Mesenchymal stem cell (in vitro differentiated cells and primary cell): ENCODE data around the gene ACAA2. TPM values are rescaled to one million over a fixed set of nuclear protein-coding genes. Genes with fewer than 3 reads are reported as not detected.

ENCODE experiments used
- DNase-seq: peaks from one replicate; pipeline ENCODE4 v3.0.0-alpha.2; 2013
- H2AFZ ChIP-seq: one replicate; pipeline ENCODE4 v1.6.1; 2013; ENCODE audit warnings: low read depth, mild to moderate bottlenecking, control low read depth, inconsistent platforms, low read length, moderate library complexity
- H2AK5ac ChIP-seq: 2 replicates; pipeline ENCODE4 v1.6.1; 2013; ENCODE audit warnings: low read length, moderate library complexity, mild to moderate bottlenecking, inconsistent platforms; ENCODE audit not compliant: severe bottlenecking
- H2BK120ac ChIP-seq: one replicate; pipeline ENCODE4 v1.6.1; 2013; ENCODE audit warnings: low read depth, mild to moderate bottlenecking, inconsistent platforms, low read length, moderate library complexity
- H2BK12ac ChIP-seq, 2 experiments: one replicate each; pipeline ENCODE4 v1.6.1; 2013; ENCODE audit warnings: inconsistent platforms in 2 of 2, low read length in 2 of 2, mild to moderate bottlenecking in 2 of 2, moderate library complexity in 2 of 2, control low read depth in 1 of 2
- H2BK15ac ChIP-seq: one replicate; pipeline ENCODE4 v1.6.1; 2013; ENCODE audit warnings: mild to moderate bottlenecking, low read depth, inconsistent platforms; ENCODE audit not compliant: poor library complexity, severe bottlenecking
- H2BK5ac ChIP-seq: 2 replicates; pipeline ENCODE4 v1.6.1; 2013; ENCODE audit warnings: low read depth, mild to moderate bottlenecking, low read length, control low read depth, inconsistent platforms; ENCODE audit not compliant: poor library complexity, severe bottlenecking
- H3K14ac ChIP-seq, 2 experiments: one replicate each; pipeline ENCODE4 v1.6.1; 2013; ENCODE audit warnings: inconsistent platforms in 2 of 2, low read length in 2 of 2, control low read depth in 1 of 2, mild to moderate bottlenecking in 1 of 2, moderate library complexity in 1 of 2
- H3K18ac ChIP-seq, 2 experiments: one replicate each; pipeline ENCODE4 v1.6.1; 2013; ENCODE audit warnings: inconsistent platforms in 2 of 2, low read length in 2 of 2, control low read depth in 1 of 2, low read depth in 1 of 2, mild to moderate bottlenecking in 1 of 2
- H3K23ac ChIP-seq, 2 experiments: one replicate each; pipeline ENCODE4 v1.6.1; 2013; ENCODE audit warnings: inconsistent platforms in 2 of 2, low read length in 2 of 2, mild to moderate bottlenecking in 2 of 2, moderate library complexity in 2 of 2, control low read depth in 1 of 2
- H3K27ac ChIP-seq: 2 replicates; pipeline ENCODE4 v1.5.1; 2013; ENCODE audit warnings: mild to moderate bottlenecking, moderate library complexity, low read length, control low read depth, inconsistent platforms; ENCODE audit not compliant: poor library complexity, severe bottlenecking
- H3K27me3 ChIP-seq, 2 experiments: 2 replicates each; pipeline versions ENCODE4 v1.6.1 to v1.7.0; 2013; ENCODE audit warnings: low read length in 2 of 2, mild to moderate bottlenecking in 2 of 2, moderate library complexity in 2 of 2, control low read depth in 1 of 2, inconsistent platforms in 1 of 2; ENCODE audit not compliant: control insufficient read depth in 1 of 2, insufficient read depth in 1 of 2
- H3K36me3 ChIP-seq, 2 experiments: 2 replicates each; pipeline versions ENCODE4 v1.6.1 to v1.7.0; 2013; ENCODE audit warnings: low read length in 2 of 2, control low read depth in 1 of 2, inconsistent platforms in 1 of 2, low read depth in 1 of 2, mild to moderate bottlenecking in 1 of 2; ENCODE audit not compliant: insufficient read depth in 2 of 2, control insufficient read depth in 1 of 2
- H3K4ac ChIP-seq, 2 experiments: one replicate each; pipeline ENCODE4 v1.6.1; 2013; ENCODE audit warnings: inconsistent platforms in 2 of 2, low read length in 2 of 2, mild to moderate bottlenecking in 2 of 2, moderate library complexity in 2 of 2, control low read depth in 1 of 2, low read depth in 1 of 2
- H3K4me1 ChIP-seq: 2 replicates; pipeline ENCODE4 v1.6.1; 2013; ENCODE audit warnings: low read depth, low read length, control low read depth; ENCODE audit not compliant: control insufficient read depth, insufficient read depth
- H3K4me2 ChIP-seq: 2 replicates; pipeline ENCODE4 v1.6.1; 2013; ENCODE audit warnings: low read length, mild to moderate bottlenecking, inconsistent platforms; ENCODE audit not compliant: poor library complexity, severe bottlenecking
- H3K4me3 ChIP-seq, 2 experiments: 2 replicates each; pipeline versions ENCODE4 v1.5.1 to v1.7.0; 2013; ENCODE audit warnings: low read length in 2 of 2, mild to moderate bottlenecking in 2 of 2, control low read depth in 1 of 2, low read depth in 1 of 2; ENCODE audit not compliant: insufficient read depth in 1 of 2
- H3K79me1 ChIP-seq: replicated peaks from 2 replicates; pipeline ENCODE4 v1.6.1; 2013; ENCODE audit warnings: mild to moderate bottlenecking, control low read depth, low read length, inconsistent platforms; ENCODE audit not compliant: poor library complexity, severe bottlenecking
- H3K9ac ChIP-seq: 2 replicates; pipeline ENCODE4 v1.7.0; 2013; ENCODE audit warnings: mild to moderate bottlenecking, low read length, moderate library complexity
- H3K9me3 ChIP-seq: 2 replicates; pipeline ENCODE4 v1.7.0; 2013; ENCODE audit warnings: mild to moderate bottlenecking, low read length; ENCODE audit not compliant: control insufficient read depth
- H4K8ac ChIP-seq: one replicate; pipeline ENCODE4 v1.6.1; 2013; ENCODE audit warnings: inconsistent platforms, mild to moderate bottlenecking, low read length, moderate library complexity
- H4K91ac ChIP-seq: one replicate; pipeline ENCODE4 v1.6.1; 2013; ENCODE audit warnings: mild to moderate bottlenecking, low read length, inconsistent platforms
- WGBS: methylation state at CpG from one replicate; pipeline ENCODE4 v1.1.7; 2013; ENCODE audit warnings: mixed read lengths; 5-methylcytosine and 5-hydroxymethylcytosine counted together
- polyA plus RNA-seq, 2 experiments: library from polyadenylated mRNA; stranded (reverse); fragments of 200-250 nt; gene quantifications; one replicate each; pipeline ENCODE4 v1.2.3, GENCODE V29; 2013

ACAA2 gene
- polyA plus RNA-seq (2013, experiment 1 of 2) = 34.3 TPM
- 35.9 TPM for polyA plus RNA-seq (2013, experiment 2 of 2)

DNA sequence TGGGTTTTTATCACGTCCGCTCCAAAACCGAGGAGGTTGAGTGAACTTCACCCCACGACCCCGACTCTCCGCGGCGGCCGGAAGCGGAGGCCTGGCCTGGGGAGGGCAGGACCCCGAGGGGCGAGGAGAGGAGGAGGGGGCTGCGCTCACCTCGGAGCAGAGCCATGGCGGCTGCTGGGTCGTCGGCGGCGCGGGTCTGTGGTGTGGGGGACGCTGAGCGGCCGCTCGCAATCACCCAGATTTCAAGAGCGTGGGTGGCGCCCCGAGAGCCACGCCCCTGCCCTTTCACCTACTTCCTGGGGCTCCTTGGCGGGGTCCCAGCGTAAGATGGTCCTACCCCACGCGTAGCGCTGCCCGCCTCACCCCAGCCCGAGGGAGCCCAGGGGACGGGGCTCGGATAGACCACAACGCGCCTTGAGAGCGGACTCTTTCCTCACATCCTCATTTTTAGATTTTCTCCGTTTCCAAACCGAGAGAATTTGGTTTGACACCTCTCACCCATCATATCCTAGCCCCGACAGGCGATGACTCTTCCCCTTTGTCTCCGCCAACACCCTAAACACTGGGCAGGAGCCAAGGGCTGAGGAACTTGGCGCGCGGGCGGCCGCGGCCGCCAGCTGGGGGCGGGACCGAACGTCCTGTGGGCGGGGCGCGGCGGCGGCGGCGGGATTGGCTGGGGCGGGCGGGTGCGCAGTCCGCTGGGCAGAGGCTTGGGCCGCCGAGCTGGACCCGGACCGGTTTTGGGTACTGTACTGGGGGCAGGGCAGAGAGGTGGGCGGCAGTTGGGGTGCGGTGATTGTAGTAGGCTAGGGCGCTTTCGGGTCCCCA, at the start of gene ACAA2:
Gene ACAA2 (minus strand): TSS at position 215 of the 828 bp plus-strand sequence. CDS start 49 bp downstream, at position 166.
- peak within 1 kb of the TSS in 1 of 2 experiments; percentile 89 for H2BK12ac ChIP-seq
- peak within 1 kb of the TSS; percentile 96 to 98 for H3K4ac ChIP-seq
- H4K91ac ChIP-seq = peak within 1 kb of the TSS; percentile 98
- peak within 1 kb of the TSS; percentile 98 for H3K9ac ChIP-seq
- peak within 1 kb of the TSS; percentile 98 for H2BK120ac ChIP-seq
- peak within 1 kb of the TSS; percentile 98 for H4K8ac ChIP-seq
- peak within 1 kb of the TSS; percentile 100 for H3K4me2 ChIP-seq
- peak within 1 kb of the TSS; percentile 80 to 99 for H3K14ac ChIP-seq
- H2AK5ac ChIP-seq = peak within 1 kb of the TSS; percentile 73
- H3K27ac ChIP-seq = peak within 1 kb of the TSS; percentile 90
- H3K4me3 ChIP-seq = peak within 1 kb of the TSS; percentile 89 to 96
- under 1% methylated on average over 55 of the region's 74 CpGs for WGBS
- no peaks in the 10 kb centered on the region for H3K27me3 ChIP-seq
- peak within 1 kb of the TSS; percentile 96 for H2BK15ac ChIP-seq
- peak; percentile 83 for DNase-seq
- peaks cover 14% of the 10 kb centered on the region for H3K79me1 ChIP-seq
- peaks cover 4% of the 10 kb centered on the region for H3K9me3 ChIP-seq
- peak within 1 kb of the TSS; percentile 86 to 91 for H3K23ac ChIP-seq
- H3K4me1 ChIP-seq = peaks cover 2% of the 10 kb centered on the region
- H2AFZ ChIP-seq = peak within 1 kb of the TSS; percentile 100
- H3K36me3 ChIP-seq = peaks cover 0 to 9% of the 10 kb centered on the region in 2 experiments
- H3K18ac ChIP-seq = peak within 1 kb of the TSS; percentile 96 to 99
- H2BK5ac ChIP-seq = peak within 1 kb of the TSS; percentile 77

GRCh38 chr18:49862656-49863385, 49.5 kb upstream of the ACAA2 start:
- no peak overlapping the region for H4K91ac ChIP-seq
- H4K8ac ChIP-seq = no peak overlapping the region
- H3K4me2 ChIP-seq = no peak overlapping the region
- H3K79me1 ChIP-seq = no peaks in the 10 kb centered on the region
- 86% methylated on average over 12 of the region's 13 CpGs for WGBS
- no peak overlapping the region for H2BK5ac ChIP-seq
- H3K23ac ChIP-seq = no peak overlapping the region
- H3K4ac ChIP-seq = no peak overlapping the region
- H3K18ac ChIP-seq = no peak overlapping the region
- H2BK12ac ChIP-seq = no peak overlapping the region
- H3K4me1 ChIP-seq = peaks cover 12% of the 10 kb centered on the region
- H3K4me3 ChIP-seq = no peak overlapping the region
- H2AFZ ChIP-seq = no peak overlapping the region
- no peak overlapping the region for H3K9ac ChIP-seq
- H2BK15ac ChIP-seq = no peak overlapping the region
- H2BK120ac ChIP-seq = no peak overlapping the region
- H3K9me3 ChIP-seq = no peaks in the 10 kb centered on the region
- DNase-seq = no peak
- H3K27ac ChIP-seq = no peak overlapping the region
- H2AK5ac ChIP-seq = no peak overlapping the region
- no peak overlapping the region for H3K14ac ChIP-seq
- peaks cover 0 to 16% of the 10 kb centered on the region in 2 experiments for H3K27me3 ChIP-seq
- H3K36me3 ChIP-seq = no peaks in the 10 kb centered on the region

- peaks cover 0 to 10% of the 10 kb centered on the region in 2 experiments for H3K27me3 ChIP-seq
- no peak overlapping the region for H3K14ac ChIP-seq
- no peak overlapping the region for H2AK5ac ChIP-seq
- H3K23ac ChIP-seq = no peak overlapping the region
- H3K4ac ChIP-seq = no peak overlapping the region
- WGBS = 60% methylated on average over 1 of the region's 3 CpGs
- H2BK120ac ChIP-seq = no peak overlapping the region
- no peak overlapping the region for H2BK12ac ChIP-seq
- peaks cover 15% of the 10 kb centered on the region for H3K4me1 ChIP-seq
- H3K36me3 ChIP-seq = no peaks in the 10 kb centered on the region
- no peak overlapping the region for H3K27ac ChIP-seq
- no peaks in the 10 kb centered on the region for H3K79me1 ChIP-seq
- H3K4me3 ChIP-seq = no peak overlapping the region
- H3K9me3 ChIP-seq = no peaks in the 10 kb centered on the region
- H2BK5ac ChIP-seq = no peak overlapping the region
- H3K18ac ChIP-seq = no peak overlapping the region
- H4K8ac ChIP-seq = no peak overlapping the region
- no peak for DNase-seq
- H3K4me2 ChIP-seq = no peak overlapping the region
- no peak overlapping the region for H4K91ac ChIP-seq
- no peak overlapping the region for H3K9ac ChIP-seq
- H2BK15ac ChIP-seq = no peak overlapping the region
- H2AFZ ChIP-seq = no peak overlapping the region
Measured at GRCh38 chr18:49861659-49862058, 48.3 kb upstream of the ACAA2 start.

GRCh38 chr18:49859725-49860124, 46.4 kb upstream of the ACAA2 start:
- no peak overlapping the region for H3K4ac ChIP-seq
- H3K9me3 ChIP-seq = no peaks in the 10 kb centered on the region
- no peak overlapping the region for H3K4me2 ChIP-seq
- 85% methylated on average over 10 of the region's 12 CpGs for WGBS
- H3K18ac ChIP-seq = no peak overlapping the region
- H3K14ac ChIP-seq = no peak overlapping the region
- H4K8ac ChIP-seq = no peak overlapping the region
- H3K79me1 ChIP-seq = no peaks in the 10 kb centered on the region
- peak overlapping the region; percentile 48 for H3K9ac ChIP-seq
- no peak overlapping the region for H2BK12ac ChIP-seq
- H2AFZ ChIP-seq = peak overlapping the region; percentile 20
- H3K23ac ChIP-seq = no peak overlapping the region
- H3K36me3 ChIP-seq = no peaks in the 10 kb centered on the region
- H2BK5ac ChIP-seq = no peak overlapping the region
- peaks cover 14% of the 10 kb centered on the region for H3K4me1 ChIP-seq
- H3K27ac ChIP-seq = no peak overlapping the region
- DNase-seq = no peak
- H3K27me3 ChIP-seq = peaks cover 0 to 10% of the 10 kb centered on the region in 2 experiments
- no peak overlapping the region for H3K4me3 ChIP-seq
- H4K91ac ChIP-seq = no peak overlapping the region
- peak overlapping the region; percentile 10 for H2AK5ac ChIP-seq
- H2BK15ac ChIP-seq = no peak overlapping the region
- no peak overlapping the region for H2BK120ac ChIP-seq
